Fibroblast of skin of right biceps (primary cell): ENCODE measurements around the gene RBMS3.

Source experiments
- DNase-seq: peaks from one replicate; pipeline ENCODE4 v3.0.0-alpha.2; 2013

Gene RBMS3

DNA sequence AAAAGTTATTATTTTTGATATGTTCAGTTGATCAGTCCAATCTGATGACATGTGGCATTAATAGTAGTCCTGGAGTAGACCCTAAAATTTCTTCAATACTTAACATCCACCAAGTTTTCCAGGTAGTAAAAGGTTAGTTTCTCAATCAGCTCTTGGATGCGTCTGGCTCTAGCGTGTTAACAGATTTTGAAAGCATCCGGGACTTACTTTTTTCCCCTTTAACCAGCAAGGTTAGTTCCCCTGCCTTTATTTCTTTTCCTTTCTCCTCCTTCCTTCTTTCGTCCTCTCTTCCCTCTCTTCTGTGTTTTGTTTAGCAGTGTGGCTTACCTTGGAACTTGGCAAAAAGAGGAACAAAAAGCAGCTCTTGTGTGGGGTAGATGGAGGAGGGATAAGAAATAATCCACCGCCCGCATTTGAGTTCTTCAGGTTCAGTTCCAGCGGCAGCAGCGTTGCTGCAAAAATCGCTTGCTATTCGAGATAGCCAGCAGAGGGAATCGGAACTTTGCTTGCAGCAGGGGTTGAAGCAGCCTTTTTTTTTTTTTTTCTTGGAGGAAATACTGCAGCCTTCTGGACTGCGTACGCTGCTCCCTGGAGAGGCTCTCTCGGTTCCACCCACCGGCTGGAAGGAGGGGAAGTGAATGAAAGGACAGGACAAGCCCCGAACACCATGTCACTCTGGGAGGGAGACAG, at the start of gene RBMS3:
Gene RBMS3, plus strand, starts transcription at position 668 of the 690 bp plus-strand sequence.
- DNase-seq: peak; percentile 98

- DNase-seq: peak; percentile 74
Observed at GRCh38 chr3:29233126-29233525, 47.7 kb upstream of the RBMS3 start.

DNA sequence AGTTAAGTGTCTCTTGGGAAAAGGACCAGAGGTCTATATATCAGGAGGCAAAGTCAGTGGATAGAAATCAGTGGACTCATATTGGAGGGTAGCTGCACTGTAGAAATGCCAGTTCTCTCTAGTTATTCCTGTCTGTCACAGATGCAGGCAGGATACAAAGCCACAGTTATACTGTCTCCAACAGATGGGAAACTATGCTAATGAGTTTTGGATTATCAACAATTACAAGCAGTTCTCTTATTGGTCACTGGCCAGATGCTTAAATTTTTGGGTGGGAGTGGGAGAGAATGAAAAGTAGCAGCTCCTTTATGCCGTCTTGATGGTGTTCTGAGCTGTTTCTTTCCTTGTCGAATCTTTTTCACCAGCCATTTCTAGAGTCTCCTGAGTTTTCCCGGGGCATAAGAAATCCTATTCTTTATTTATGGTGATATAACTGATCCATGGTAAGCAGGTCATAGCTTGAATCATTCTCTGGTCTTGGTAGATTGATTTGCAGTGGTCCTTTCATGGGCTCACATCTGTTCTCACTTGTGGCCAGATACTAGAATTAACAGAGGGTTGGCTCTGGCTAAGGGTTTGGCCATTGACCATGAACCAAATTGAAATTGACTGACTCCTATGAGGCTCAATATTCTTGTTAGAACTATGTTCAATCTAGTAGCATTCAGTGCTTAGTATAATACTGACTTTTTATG, 44.6 kb upstream of the RBMS3 start:
- no peak for DNase-seq

GRCh38 chr3:29239376-29239775, 41.5 kb upstream of the RBMS3 start:
- DNase-seq: no peak

- peak; percentile 76 for DNase-seq
Observed at GRCh38 chr3:29240248-29240647, 40.6 kb upstream of the RBMS3 start.

DNA sequence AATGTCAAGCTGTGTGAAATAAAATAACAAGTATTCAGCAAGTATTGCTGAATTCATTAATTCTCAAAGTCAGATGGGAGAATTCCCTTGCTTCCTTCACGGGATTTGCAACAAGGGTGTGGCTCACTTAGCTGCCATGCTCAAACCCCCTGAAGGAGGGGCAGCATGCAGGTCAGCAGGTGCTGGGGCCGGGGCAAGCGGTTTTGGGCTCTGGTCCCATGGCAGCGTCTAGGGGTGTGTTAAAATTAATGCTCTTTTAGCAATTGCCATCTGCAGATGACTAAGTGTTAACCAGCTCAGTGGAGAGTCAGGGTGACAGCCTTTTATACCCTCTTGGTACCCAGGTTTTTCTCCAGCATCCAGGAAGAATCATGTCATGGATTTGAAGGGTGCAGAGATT, 40.0 kb upstream of the RBMS3 start:
- no peak for DNase-seq

- no peak for DNase-seq
Observed at GRCh38 chr3:29241855-29242254, 39.0 kb upstream of the RBMS3 start.

- no peak for DNase-seq
Observed at GRCh38 chr3:29242296-29242695, 38.6 kb upstream of the RBMS3 start.

GRCh38 chr3:29245441-29245840, 35.4 kb upstream of the RBMS3 start:
- DNase-seq: no peak

DNA sequence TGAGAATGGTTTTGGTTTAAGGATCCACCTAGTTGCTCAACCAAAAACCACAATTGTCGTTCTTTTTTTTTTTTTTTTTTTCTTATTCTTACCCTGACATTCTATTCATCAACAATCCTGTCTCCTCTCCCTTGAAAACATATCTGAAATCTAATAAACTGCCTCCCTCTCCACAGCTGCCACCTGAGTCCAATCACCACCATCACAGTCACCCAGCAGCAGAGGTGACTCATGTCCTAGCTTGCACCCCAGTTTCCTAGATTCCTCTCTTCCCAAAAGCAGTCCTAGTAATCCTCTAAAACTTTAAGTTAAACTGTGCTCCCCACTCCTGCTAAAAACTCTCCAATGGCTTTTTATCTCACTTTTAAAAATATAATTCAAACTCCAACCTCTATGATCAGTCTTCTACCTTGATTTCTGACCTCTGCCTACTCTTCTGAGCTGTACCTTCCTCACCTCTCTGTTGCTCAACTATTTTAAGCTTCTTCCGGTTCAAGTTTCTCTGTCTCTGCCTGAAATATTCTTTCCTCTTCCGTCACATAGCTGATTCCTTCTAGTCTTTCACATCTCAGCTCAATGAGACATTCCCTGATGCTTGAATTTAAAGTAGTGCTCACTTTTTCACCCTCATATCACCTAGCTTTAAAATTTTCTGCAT, 33.7 kb upstream of the RBMS3 start:
- no peak for DNase-seq

DNA sequence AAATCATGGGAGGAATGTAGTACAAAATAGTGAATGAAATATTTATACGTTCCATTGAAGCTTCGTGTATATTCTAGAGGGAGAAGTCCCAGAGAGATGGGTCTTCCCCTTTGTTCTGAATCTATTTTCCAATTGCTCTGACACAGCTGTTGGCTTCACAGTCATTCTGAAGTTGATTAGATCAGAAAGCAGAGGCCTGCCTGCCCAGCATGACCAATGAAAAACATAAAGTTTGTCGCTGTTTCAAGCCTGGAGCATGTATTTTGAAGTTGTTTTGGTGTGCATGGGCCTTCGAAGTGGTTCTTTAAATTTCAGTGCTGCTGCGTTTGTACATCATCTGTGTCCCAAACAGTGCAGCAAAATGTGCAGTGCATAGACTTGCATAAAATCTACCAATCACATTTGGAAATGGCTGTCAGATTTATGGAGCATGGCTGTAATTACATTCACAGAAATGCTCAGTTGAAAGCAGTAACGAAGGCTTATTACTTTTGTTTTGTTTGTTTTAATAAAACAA, 31.0 kb upstream of the RBMS3 start:
- DNase-seq: no peak

GRCh38 chr3:29255854-29256696, 24.8 kb upstream of the RBMS3 start:
- peak; percentile 68 for DNase-seq

GRCh38 chr3:29258161-29258560, 22.7 kb upstream of the RBMS3 start:
- DNase-seq: no peak

DNA sequence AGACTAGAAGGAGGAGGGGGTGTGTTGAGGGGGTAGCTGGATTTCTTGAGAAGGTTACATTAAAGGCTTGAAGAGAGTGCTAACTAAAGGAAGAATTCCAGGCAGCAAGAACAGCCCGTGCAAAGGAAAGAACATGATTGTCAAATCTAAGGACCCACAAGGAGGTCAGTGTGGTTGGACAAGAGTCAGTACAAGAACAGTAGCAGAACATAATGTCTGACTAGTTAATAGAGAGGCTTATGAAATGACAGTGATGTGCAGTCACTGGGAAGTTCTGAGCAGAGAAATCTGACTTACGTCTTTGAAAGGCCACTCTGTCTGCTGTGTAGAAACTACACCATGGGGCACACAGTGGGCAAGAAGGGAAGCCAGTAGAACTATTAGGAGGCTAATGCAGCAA, 19.8 kb upstream of the RBMS3 start:
- no peak for DNase-seq

GRCh38 chr3:29263476-29263875, 17.4 kb upstream of the RBMS3 start:
- no peak for DNase-seq

DNA sequence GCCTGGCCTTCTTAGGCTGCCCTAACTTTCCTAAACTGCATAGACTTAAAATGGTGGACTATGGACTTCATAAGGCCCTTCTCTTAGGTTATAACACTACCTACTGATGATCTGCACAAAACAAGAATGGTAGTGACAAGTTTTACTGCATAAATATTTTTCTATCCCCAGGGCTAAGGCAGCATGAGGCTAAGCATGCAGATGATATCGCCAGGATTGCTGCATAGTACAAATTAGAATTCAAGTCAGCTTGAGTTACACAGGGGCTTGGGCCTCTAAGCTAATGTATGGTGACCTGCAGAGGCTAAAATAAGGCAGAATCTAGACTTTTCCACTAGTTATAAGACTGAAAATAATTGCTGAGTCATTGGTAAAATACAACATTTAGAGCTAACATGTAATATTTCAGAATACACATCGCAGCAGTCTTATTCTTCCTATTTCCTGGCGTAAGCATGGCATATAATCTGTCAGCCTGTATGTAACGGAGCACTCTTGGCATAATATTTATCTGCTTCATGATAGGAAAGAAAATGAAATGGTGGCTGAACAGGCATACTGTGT, 15.3 kb upstream of the RBMS3 start:
- DNase-seq: no peak

DNA sequence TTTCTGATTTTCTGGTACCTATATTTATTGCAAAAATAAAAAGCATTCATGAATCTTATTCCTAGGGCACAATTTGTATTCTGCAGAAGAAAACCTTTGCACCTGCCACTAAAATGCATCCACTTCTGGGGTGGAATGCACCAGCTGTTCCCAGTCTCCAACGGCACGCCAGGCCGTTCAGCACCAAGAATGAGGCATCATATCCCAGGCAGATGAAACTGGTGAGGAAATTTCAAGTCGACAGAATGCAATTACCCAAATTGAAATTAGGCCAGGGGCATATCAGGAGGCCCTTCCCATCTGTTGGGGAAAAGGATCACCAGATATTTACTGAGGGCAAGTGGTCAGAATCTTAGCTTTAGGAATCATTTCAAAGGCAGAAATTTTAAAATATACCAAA, 13.6 kb upstream of the RBMS3 start:
- no peak for DNase-seq

GRCh38 chr3:29268651-29269050, 12.2 kb upstream of the RBMS3 start:
- peak; percentile 16 for DNase-seq

DNA sequence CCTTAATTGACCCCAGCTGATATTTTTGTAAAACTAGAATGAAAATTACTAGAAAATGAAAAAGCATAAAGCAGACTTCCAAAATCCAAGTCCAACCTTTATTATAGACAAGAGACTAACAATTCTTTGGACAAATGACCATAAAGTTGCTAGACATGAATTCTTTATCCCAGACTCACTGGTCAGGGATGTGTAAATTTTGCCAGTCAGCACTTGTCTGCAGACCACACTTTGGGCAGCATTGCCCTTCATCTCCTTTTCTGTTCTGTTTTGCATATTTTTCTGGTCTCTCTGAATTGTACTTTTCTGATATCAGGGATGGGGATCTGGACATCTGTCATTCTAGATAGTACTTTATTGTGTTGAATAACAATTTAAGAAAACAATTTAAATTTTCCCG, 10.1 kb upstream of the RBMS3 start:
- no peak for DNase-seq

- DNase-seq: no peak
Observed at GRCh38 chr3:29271475-29271874, 9.4 kb upstream of the RBMS3 start.

GRCh38 chr3:29274667-29275066, 6.2 kb upstream of the RBMS3 start:
- no peak for DNase-seq

GRCh38 chr3:29275309-29275708, 5.6 kb upstream of the RBMS3 start:
- DNase-seq: peak; percentile 44

- no peak for DNase-seq
Observed at GRCh38 chr3:29277249-29277648, 3.6 kb upstream of the RBMS3 start.
